Astrocyte (in vitro differentiated cells and primary cell): Measurements from ENCODE around the gene OPCML. TPM values are rescaled to one million over a fixed set of nuclear protein-coding genes. Genes with fewer than 3 reads are reported as not detected.

ENCODE experiments used
- DNase-seq: peaks from one replicate; pipeline ENCODE4 v3.0.0-alpha.2; 2010; ENCODE audit warnings: low read depth
- FAIRE-seq: peaks from 2 replicates; lab custom pipeline; 2011; peaks lifted over from hg19 to GRCh38; lab: Jason Lieb, UNC
- H2AFZ ChIP-seq: 2 replicates; pipeline ENCODE4 v1.6.0; 2012; ENCODE audit warnings: low read depth, low read length, inconsistent platforms
- H3K27ac ChIP-seq: 2 replicates; pipeline ENCODE4 v1.5.1; 2011; ENCODE audit warnings: low read depth, low read length, inconsistent platforms
- H3K27me3 ChIP-seq: 2 replicates; pipeline ENCODE4 v1.6.0; 2011; ENCODE audit warnings: low read length, inconsistent platforms; ENCODE audit not compliant: insufficient read depth
- H3K36me3 ChIP-seq: 2 replicates; pipeline ENCODE4 v1.5.1; 2011; ENCODE audit warnings: low read length, inconsistent platforms; ENCODE audit not compliant: insufficient read depth
- H3K4me1 ChIP-seq: 2 replicates; pipeline ENCODE4 v1.5.1; 2011; ENCODE audit warnings: low read length, inconsistent platforms; ENCODE audit not compliant: insufficient read depth
- H3K4me2 ChIP-seq: 2 replicates; pipeline ENCODE4 v1.6.0; 2012; ENCODE audit warnings: low read length, inconsistent platforms
- H3K4me3 ChIP-seq: 2 replicates; pipeline ENCODE4 v1.5.1; 2011; ENCODE audit warnings: low read depth, mild to moderate bottlenecking, low read length, inconsistent platforms; ENCODE audit not compliant: insufficient read depth
- H3K79me2 ChIP-seq: 2 replicates; pipeline ENCODE4 v1.6.0; 2012; ENCODE audit warnings: mild to moderate bottlenecking, low read length, inconsistent platforms; ENCODE audit not compliant: insufficient read depth
- H3K9ac ChIP-seq: 2 replicates; pipeline ENCODE4 v1.6.0; 2012; ENCODE audit warnings: mild to moderate bottlenecking, low read length, inconsistent platforms
- H3K9me3 ChIP-seq: 2 replicates; pipeline ENCODE4 v1.5.1; 2012; ENCODE audit warnings: low read depth, mild to moderate bottlenecking, low read length, inconsistent platforms; ENCODE audit not compliant: insufficient read depth
- H4K20me1 ChIP-seq: 2 replicates; pipeline ENCODE4 v1.6.0; 2012; ENCODE audit warnings: low read length, inconsistent platforms; ENCODE audit not compliant: insufficient read depth
- H3K27ac Mint-ChIP-seq: one replicate; pipeline ENCODE4 v1.8.0; 2021; ENCODE audit warnings: mild to moderate bottlenecking, mixed read lengths; ENCODE audit not compliant: unreplicated experiment
- H3K27me3 Mint-ChIP-seq: one replicate; pipeline ENCODE4 v1.8.0; 2021; ENCODE audit warnings: low read depth, mixed read lengths; ENCODE audit not compliant: unreplicated experiment
- H3K36me3 Mint-ChIP-seq: one replicate; pipeline ENCODE4 v1.8.0; 2021; ENCODE audit warnings: low read depth, mixed read lengths; ENCODE audit not compliant: unreplicated experiment
- H3K4me1 Mint-ChIP-seq: one replicate; pipeline ENCODE4 v1.8.0; 2021; ENCODE audit warnings: low read depth, mixed read lengths; ENCODE audit not compliant: unreplicated experiment
- H3K4me3 Mint-ChIP-seq: one replicate; pipeline ENCODE4 v1.8.0; 2021; ENCODE audit warnings: mild to moderate bottlenecking, moderate library complexity, mixed read lengths; ENCODE audit not compliant: unreplicated experiment
- H3K9me3 Mint-ChIP-seq: one replicate; pipeline ENCODE4 v1.8.0; 2021; ENCODE audit warnings: mild to moderate bottlenecking, mixed read lengths; ENCODE audit not compliant: unreplicated experiment
- EZH2 ChIP-seq: IDR thresholded peaks from 2 replicates; pipeline ENCODE4 v1.6.1; 2012; ENCODE audit warnings: mild to moderate bottlenecking, low read length, inconsistent platforms; ENCODE audit not compliant: insufficient read depth
- total RNA-seq: library from RNA; stranded (reverse); gene quantifications from 2 replicates; pipeline ENCODE4 v1.2.1, GENCODE V29; 2021
- TF ChIP-seq, protein P1 (sequence below): IDR thresholded peaks from 2 replicates; pipeline ENCODE4 v1.5.1; 2011; ENCODE audit warnings: low read depth, mild to moderate bottlenecking, inconsistent platforms, low read length, moderate library complexity; ENCODE audit not compliant: insufficient read depth

OPCML gene
- total RNA-seq, 1 donor from 2014 or later, result 7.9 TPM

- TF ChIP-seq, protein P1, sequence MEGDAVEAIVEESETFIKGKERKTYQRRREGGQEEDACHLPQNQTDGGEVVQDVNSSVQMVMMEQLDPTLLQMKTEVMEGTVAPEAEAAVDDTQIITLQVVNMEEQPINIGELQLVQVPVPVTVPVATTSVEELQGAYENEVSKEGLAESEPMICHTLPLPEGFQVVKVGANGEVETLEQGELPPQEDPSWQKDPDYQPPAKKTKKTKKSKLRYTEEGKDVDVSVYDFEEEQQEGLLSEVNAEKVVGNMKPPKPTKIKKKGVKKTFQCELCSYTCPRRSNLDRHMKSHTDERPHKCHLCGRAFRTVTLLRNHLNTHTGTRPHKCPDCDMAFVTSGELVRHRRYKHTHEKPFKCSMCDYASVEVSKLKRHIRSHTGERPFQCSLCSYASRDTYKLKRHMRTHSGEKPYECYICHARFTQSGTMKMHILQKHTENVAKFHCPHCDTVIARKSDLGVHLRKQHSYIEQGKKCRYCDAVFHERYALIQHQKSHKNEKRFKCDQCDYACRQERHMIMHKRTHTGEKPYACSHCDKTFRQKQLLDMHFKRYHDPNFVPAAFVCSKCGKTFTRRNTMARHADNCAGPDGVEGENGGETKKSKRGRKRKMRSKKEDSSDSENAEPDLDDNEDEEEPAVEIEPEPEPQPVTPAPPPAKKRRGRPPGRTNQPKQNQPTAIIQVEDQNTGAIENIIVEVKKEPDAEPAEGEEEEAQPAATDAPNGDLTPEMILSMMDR, result no peak
- TF ChIP-seq EZH2, result no peak
- H3K9me3 ChIP-seq, result no peaks in the 10 kb centered on the region
- FAIRE-seq (no peak), DNase-seq (no peak)
- Mint-ChIP-seq H3K9me3 (no peaks in the 10 kb centered on the region), H3K4me3 (no peak overlapping the region), H3K4me1 (peaks cover 9% of the 10 kb centered on the region), H3K36me3 (no peaks in the 10 kb centered on the region), H3K27ac (no peak overlapping the region), H3K27me3 (no peaks in the 10 kb centered on the region)
- no peak overlapping the region for H2AFZ ChIP-seq
- H3K4me2 ChIP-seq, result no peak overlapping the region
- H3K36me3 ChIP-seq, result no peaks in the 10 kb centered on the region
- no peak overlapping the region for H3K27ac ChIP-seq
- H3K9ac ChIP-seq, result no peak overlapping the region
- no peaks in the 10 kb centered on the region for H4K20me1 ChIP-seq
- peaks cover 4% of the 10 kb centered on the region for H3K4me1 ChIP-seq
- H3K27me3 ChIP-seq, result no peaks in the 10 kb centered on the region
- H3K79me2 ChIP-seq, result no peaks in the 10 kb centered on the region
- H3K4me3 ChIP-seq, result no peak overlapping the region
Observed at GRCh38 chr11:132595246-132595645, 937.1 kb downstream of the OPCML start.

- no peaks in the 10 kb centered on the region for H4K20me1 ChIP-seq
- H3K27me3 Mint-ChIP-seq, result no peaks in the 10 kb centered on the region
- no peak overlapping the region for H3K4me2 ChIP-seq
- H3K4me3 ChIP-seq, result no peak overlapping the region
- no peak for TF ChIP-seq EZH2
- TF ChIP-seq, protein P1, result no peak
- peaks cover 25% of the 10 kb centered on the region for H3K4me1 Mint-ChIP-seq
- H3K9me3 ChIP-seq, result no peaks in the 10 kb centered on the region
- peaks cover 4% of the 10 kb centered on the region for H3K4me1 ChIP-seq
- no peak overlapping the region for H2AFZ ChIP-seq
- H3K36me3 Mint-ChIP-seq, result no peaks in the 10 kb centered on the region
- no peak overlapping the region for H3K9ac ChIP-seq
- H3K27ac ChIP-seq, result no peak overlapping the region
- H3K36me3 ChIP-seq, result no peaks in the 10 kb centered on the region
- no peaks in the 10 kb centered on the region for H3K27me3 ChIP-seq
- no peak for FAIRE-seq
- no peak for DNase-seq
- no peaks in the 10 kb centered on the region for H3K9me3 Mint-ChIP-seq
- no peaks in the 10 kb centered on the region for H3K79me2 ChIP-seq
- H3K27ac Mint-ChIP-seq, result no peak overlapping the region
- no peak overlapping the region for H3K4me3 Mint-ChIP-seq
Observed at GRCh38 chr11:132590986-132591385, 941.3 kb downstream of the OPCML start.

DNA sequence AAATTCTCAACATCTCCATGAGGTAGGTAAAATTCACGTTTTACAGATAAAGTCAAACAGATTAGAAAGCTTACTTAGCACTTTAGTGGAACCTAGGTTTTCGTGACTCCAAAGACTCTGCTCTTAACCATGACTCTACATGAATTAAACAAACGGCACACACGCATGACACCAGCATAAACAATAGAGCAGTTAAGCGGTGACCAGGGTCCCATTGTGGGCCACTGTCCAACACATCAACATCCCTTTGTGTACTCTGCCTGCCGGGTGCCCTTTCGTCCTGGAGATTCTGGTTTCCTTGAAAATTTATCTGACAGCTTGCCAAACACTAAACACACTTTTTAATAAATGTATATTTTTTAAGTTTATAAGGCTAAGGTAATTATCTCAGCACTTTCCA lies 941.7 kb downstream of the OPCML start:
- no peak overlapping the region for H3K27ac ChIP-seq
- no peak overlapping the region for H3K4me2 ChIP-seq
- H3K9ac ChIP-seq, result no peak overlapping the region
- H2AFZ ChIP-seq, result no peak overlapping the region
- Mint-ChIP-seq H3K9me3 (no peaks in the 10 kb centered on the region), H3K27ac (no peak overlapping the region), H3K4me1 (peaks cover 25% of the 10 kb centered on the region), H3K36me3 (no peaks in the 10 kb centered on the region), H3K4me3 (no peak overlapping the region), H3K27me3 (no peaks in the 10 kb centered on the region)
- H4K20me1 ChIP-seq, result no peaks in the 10 kb centered on the region
- H3K79me2 ChIP-seq, result no peaks in the 10 kb centered on the region
- TF ChIP-seq, protein P1, result no peak
- TF ChIP-seq EZH2, result no peak
- H3K9me3 ChIP-seq, result no peaks in the 10 kb centered on the region
- FAIRE-seq (no peak), DNase-seq (no peak)
- peaks cover 3% of the 10 kb centered on the region for H3K4me1 ChIP-seq
- no peak overlapping the region for H3K4me3 ChIP-seq
- no peaks in the 10 kb centered on the region for H3K27me3 ChIP-seq
- no peaks in the 10 kb centered on the region for H3K36me3 ChIP-seq
